T-helper 1 cell (primary cell): Measurements from ENCODE around the gene ECSIT.

ENCODE experiments used
- DNase-seq, 5 donors: peaks; one replicate each; pipeline ENCODE4 v3.0.0-alpha.2; 2012 to 2020

The ECSIT gene

DNA sequence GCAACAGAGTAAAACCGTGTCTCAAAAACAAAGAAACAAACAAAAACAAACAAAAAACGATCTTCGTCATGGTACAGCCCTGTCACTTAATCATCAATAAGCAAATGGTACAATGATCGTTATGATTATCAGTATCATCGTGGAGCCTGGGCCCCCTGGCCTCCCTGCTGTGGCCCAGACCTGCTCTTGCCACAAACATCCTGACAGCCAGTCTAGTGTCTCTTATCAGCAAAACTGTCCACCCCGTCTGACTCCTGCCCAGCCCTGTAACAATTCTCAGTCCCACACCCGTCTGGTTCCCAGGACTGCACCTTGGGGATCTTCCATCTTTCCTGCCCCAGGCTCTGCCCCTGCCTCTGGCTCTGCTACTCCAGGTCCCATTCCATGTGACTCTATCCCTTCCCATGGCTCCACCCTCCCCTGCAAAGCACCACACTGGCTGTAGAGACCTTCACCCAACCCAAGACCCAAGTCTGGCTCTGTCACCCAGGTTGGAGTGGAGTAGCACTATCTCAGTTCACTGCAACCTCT lies 29.0 kb downstream of the ECSIT start:
- no peak for DNase-seq

- DNase-seq: no peak
Measured at GRCh38 chr19:11499220-11499726, 29.7 kb downstream of the ECSIT start.

DNA sequence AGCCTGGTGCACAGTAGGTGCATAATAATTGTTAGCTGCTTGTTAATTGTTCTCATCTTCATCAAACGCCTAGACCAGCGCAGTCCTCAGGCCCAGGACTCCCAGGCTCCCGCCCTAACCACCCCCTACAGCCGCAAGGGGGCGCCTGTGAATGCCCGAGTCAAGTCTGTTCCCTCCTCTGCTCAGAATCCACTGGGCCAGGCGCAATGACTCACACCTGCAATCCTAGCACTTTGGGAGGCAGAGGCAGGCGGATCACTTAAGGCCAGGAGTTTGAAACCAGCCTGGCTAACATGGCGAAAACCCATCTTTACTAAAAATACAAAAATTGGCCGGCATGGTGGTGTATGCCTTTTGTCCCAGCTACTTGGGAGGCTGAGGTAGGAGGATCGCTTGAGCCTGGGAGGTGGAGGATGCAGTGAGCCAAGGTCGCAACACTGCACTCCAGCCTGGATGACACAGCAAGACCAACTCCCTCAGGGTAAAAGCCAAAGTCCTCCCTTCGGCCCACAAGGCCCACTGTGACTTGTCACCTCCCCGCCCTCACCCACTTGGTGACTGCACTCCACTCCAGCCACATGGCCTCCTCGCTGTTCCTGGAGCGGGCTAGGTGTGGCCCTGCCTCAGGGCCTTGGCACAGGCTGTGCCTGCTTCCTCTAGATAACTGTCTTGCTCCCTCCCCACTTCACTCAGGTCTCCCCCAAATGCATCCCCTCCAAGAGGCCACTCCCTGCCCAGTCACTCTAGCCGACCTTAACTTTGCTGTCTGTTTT lies 32.4 kb downstream of the ECSIT start:
- peak in 4 of 5 donors; percentile 45 to 59 (median 50) for DNase-seq

DNA sequence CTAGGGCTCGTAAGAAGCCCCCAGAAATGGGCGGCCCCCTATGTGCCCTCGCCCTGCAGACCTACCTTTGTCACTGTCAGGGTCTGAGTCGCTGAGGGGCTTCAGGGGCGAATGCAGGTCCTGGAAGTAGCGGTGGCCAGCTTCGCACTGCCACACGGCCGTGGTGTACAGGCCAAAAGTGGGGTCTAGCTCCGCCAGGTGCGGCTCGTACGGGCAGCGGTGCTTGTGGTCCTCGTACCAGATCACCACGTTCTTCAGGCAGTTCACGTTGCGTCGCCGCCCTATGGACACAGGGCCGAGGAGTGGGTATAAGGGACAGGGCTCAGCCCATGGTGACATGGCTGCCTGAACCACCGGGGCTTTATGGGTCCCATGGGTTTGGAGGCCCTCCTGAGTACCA lies 33.0 kb downstream of the ECSIT start:
- DNase-seq: no peak

DNA sequence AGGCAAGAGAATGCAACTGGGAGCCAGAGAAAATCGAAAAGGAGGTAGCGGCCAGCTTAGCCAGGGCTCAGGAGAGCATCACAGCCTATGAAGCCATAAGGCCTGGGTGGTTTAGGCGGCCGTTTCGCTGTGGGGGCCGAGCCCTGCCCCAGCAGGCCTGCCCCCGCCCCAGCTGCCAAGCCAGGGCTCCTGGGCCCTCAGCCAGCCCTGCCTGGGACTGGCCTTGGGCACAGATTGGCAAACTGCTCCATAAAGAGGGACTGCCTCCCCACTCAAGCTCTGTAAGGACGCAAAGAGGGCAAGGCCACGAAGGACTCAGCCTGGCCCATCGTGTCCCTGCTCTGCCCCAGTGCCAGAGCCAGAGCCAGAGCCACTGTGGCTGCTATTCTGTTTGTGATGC lies 33.5 kb downstream of the ECSIT start:
- no peak for DNase-seq

GRCh38 chr19:11494634-11495285 lies 34.2 kb downstream of the ECSIT start:
- DNase-seq: no peak

DNA sequence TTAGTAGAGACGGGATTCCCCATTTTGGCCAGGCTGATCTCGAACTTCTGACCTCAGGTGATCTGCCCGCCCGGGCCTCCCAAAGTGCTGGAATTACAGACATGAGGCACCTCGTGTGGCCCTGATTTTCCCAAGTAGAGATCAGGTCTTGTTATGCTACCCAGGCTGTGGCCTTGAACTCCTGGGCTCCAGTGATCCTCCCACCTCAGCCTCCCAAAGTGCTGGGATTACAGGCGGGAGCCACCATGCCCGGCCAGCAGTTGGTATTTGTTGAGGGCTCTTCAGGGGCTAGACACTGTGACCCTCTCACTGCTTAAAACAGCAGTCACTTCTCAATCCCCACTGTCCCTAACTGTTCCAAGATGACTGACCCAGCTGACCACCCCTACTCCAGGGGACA lies 39.6 kb downstream of the ECSIT start:
- DNase-seq: no peak

DNA sequence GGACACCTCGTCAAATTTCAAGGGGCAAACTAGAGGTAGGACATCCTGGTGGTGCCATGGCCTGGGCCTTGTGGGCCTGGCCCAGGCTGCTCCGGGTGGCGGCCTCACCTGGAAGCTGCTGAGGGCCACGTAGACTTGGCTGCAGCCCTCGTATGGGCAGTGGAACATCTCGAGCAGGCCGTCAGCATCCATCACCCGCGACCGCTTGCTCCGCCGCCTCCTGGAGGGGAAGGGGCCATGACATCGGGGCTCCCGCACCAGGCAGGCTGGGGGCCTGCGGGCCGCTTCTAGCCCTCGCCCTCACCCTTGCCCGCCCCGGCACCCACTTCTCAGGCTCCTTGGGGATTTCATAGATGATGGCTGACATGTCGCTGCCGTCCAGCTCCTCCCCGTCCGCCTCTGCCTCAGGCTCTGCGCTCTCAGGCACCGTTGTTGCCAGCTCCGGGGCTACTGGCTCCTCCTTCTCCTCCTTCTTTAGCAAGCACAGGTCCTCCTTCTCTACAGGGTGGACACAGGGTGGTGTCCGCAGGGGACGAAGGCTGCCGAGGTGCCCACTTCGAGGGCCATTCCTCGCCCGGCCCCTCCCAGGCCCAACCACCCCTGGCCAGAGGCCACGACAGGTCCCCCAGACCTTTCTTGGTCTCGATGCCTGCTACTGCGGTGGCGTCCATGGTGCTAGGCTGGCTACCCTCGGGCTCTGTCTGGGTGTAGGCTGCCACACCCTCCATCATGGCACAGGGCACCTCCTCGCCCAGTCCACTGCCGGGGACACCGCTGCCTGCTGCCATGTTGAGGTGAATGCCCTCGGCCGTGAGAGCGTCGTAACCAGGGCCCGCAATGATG lies 42.1 kb downstream of the ECSIT start:
- DNase-seq: no peak

DNA sequence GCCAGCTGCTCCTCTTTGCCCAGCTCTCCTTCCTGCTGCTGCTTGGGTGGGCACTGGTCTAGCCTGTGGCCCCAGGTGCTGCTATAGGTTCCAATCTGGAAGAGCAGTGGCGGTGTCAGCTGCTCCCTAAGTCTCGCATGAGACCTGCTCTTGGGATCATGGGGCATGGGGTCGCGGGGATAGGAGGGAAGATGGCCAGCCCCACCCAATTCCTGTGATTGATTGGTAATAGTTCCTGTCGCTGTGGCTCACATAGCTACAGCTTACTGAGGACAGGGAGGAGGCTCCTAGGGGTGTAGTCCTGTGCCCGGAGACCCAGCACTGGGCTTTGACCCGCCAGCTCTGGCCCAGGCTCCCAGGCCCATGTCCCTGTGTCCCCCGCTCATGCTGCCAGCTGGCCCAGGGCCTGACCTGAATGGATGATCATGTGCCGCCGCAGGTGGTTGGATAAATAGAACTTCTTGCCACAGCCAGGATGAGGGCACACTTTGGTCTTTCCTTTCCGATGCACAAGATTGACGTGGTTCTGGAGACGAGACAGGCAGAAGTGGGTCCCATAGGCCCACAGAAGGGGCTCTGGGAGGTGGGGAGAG lies 43.6 kb downstream of the ECSIT start:
- no peak for DNase-seq

DNA sequence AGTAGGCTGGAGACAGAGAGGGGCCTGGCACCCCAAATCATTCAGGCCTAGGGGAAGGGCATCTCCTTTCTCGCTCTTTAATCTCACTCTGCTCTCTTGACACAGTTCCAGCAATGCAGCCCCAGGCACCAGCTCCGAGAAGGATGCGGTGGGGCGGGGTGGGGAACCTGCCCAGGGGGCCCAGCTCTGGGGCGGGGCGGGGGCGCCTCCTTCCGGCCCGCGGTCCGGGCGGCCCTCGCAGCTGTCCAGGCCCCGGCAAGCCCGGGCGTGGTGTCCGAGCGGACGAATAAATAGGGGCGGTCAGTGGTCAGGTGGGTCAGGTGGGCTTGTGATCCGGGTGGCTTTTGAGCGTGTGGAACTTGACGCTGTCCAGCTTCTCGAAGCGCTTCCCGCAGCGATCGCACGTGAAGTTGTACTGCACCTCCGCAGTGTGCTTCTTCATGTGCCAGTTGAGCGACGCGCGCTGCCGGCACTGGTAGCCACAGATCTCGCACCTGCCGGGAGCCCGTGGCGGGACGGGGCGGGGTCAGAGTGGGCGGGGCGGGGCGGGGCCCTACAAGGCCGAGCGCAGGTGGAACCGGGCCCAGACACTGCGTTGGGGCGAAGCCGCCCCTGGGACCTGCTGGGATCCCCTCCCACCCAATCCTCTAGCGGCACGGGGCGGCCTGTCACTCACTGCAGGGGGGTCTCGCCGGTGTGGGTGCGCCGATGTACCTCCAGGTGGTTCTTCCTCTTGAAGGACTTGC lies 45.4 kb downstream of the ECSIT start:
- no peak for DNase-seq

- DNase-seq: peak; percentile 75 to 91 (median 80)
Measured at GRCh38 chr19:11482384-11483050, 46.4 kb downstream of the ECSIT start.

GRCh38 chr19:11481534-11482383 lies 47.2 kb downstream of the ECSIT start:
- DNase-seq: peak in 4 of 5 donors; percentile 30 to 77 (median 42)

- DNase-seq: no peak
Measured at GRCh38 chr19:11480715-11481533, 48.0 kb downstream of the ECSIT start, which contains the start of gene ELAVL3. TSS of gene ELAVL3 (minus strand) at chr19:11481046. CDS start at chr19:11480608, 438 bp downstream.

- DNase-seq: no peak
Measured at GRCh38 chr19:11479898-11480714, 48.8 kb downstream of the ECSIT start.

GRCh38 chr19:11479090-11479897 lies 49.6 kb downstream of the ECSIT start:
- DNase-seq: no peak

DNA sequence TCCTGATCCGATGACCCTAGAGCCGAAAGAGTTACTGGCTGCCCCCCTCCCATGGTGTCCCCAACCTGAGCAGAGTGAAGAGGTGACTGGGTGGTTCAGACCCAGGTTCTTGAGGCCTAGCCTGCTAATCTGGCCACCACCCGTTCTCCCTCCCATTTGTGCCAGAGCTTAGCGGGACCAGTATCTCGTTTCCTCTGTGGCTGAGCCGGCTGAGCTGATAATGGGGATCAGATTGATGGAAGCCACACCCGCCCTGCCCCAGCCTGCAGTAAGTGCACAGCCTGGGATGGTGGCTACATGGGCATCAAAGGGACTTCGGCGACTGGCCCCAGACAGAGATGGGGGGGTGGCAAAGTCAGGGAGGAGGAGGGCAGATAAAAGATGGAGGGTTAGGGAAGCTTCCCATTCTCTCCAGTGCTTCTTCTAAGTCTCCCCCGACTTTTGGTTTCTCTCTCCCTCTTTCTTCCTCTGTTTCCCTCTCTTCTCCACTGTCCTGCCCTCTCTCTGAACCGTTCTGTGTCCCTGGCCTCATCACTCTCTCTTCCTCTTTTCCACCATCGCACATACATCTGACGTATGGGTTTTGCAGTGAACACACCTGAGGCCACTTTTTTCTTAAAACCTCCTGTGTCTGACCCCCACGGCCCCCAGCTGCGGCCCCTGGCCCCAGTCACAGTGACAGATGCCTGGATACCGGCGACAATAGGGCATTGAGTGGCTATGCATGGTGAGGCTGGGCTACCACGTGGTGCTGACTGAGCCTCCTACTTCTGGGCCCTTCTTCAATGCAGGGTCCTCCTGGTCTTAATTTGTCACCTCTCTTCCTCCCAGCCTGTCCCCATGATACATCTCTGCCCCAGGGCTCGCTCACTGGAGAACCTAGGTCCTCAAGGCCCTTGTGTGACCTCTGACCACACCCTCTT lies 50.5 kb downstream of the ECSIT start:
- DNase-seq: no peak
